Endothelial cell of umbilical vein (primary cell): ENCODE results near the gene TRPM8. TPM values are rescaled to one million over a fixed set of nuclear protein-coding genes. Genes with fewer than 3 reads are reported as not detected.
A peak's percentile ranks its signal among the peaks of the same experiment; 100 is the strongest.

Source experiments
- BruUV-seq: library from RNA; stranded (reverse); fragments of 400-500 nt; replicated peaks from 2 replicates; lab custom pipeline; 2021; lab: Mats Ljungman, UMichigan
- CTCF ChIA-PET: fragments of 300-600, 350-600 bp; sonication (Branson Sonifier 250); formaldehyde crosslinking; loops from one replicate; lab custom pipeline; 2021; ENCODE audit warnings: antibody characterized with exemption, inconsistent platforms; lab: Charles Lee
- POLR2A ChIA-PET: fragments of 300-600, 350-600 bp; sonication (Branson Sonifier 250); formaldehyde crosslinking; loops from one replicate; lab custom pipeline; 2021; ENCODE audit warnings: antibody characterized with exemption, inconsistent platforms; lab: Charles Lee
- DNase-seq: peaks from one replicate; pipeline ENCODE4 v3.0.0-alpha.2; 2011; ENCODE audit warnings: low read depth, low spot score
- FAIRE-seq: peaks from 2 replicates; lab custom pipeline; 2011; peaks lifted over from hg19 to GRCh38; lab: Jason Lieb, UNC
- H2AFZ ChIP-seq: 2 replicates; pipeline ENCODE4 v1.6.0; 2012; ENCODE audit warnings: low read depth, low read length, control low read depth, inconsistent platforms
- H3K27ac ChIP-seq: 2 replicates; pipeline ENCODE4 v1.5.1; 2011; ENCODE audit warnings: low read depth, mild to moderate bottlenecking, control low read depth, low read length, moderate library complexity; ENCODE audit not compliant: insufficient read depth
- H3K27me3 ChIP-seq, 2 experiments: 2 replicates each; pipeline versions ENCODE4 v1.6.0 to v1.6.1; 2011; ENCODE audit warnings: low read length in 2 of 2, mixed read lengths in 1 of 2; ENCODE audit not compliant: control insufficient read depth in 2 of 2, insufficient read depth in 2 of 2
- H3K36me3 ChIP-seq, 2 experiments: 2 replicates in 1 of 2; 3 replicates in 1 of 2; pipeline ENCODE4 v1.5.1; 2011; ENCODE audit warnings: low read length in 2 of 2, mild to moderate bottlenecking in 1 of 2, moderate library complexity in 1 of 2; ENCODE audit not compliant: control insufficient read depth in 2 of 2, insufficient read depth in 2 of 2; ENCODE audit errors: extremely low read depth in 1 of 2
- H3K4me1 ChIP-seq: 3 replicates; pipeline ENCODE4 v1.5.1; 2011; ENCODE audit warnings: mild to moderate bottlenecking, low read length; ENCODE audit not compliant: control insufficient read depth, insufficient read depth; ENCODE audit errors: extremely low read depth
- H3K4me2 ChIP-seq: 2 replicates; pipeline ENCODE4 v1.6.1; 2011; ENCODE audit warnings: low read length, control low read depth, mixed read lengths; ENCODE audit not compliant: insufficient read depth
- H3K4me3 ChIP-seq, 3 experiments: fragments of 200-600 bp in 1 of 3; sonication (generic), shearing (Covaris generic) in 1 of 3; replicated peaks in 1 of 3; 2 replicates each; pipeline ENCODE4 v1.5.1; 2011 to 2016; ENCODE audit warnings: control low read depth in 3 of 3, low read length in 3 of 3, mild to moderate bottlenecking in 2 of 3, inconsistent platforms in 1 of 3, low read depth in 1 of 3, moderate library complexity in 1 of 3; ENCODE audit not compliant: insufficient read depth in 1 of 3
- H3K79me2 ChIP-seq: 2 replicates; pipeline ENCODE4 v1.6.0; 2012; ENCODE audit warnings: low read length, inconsistent platforms; ENCODE audit not compliant: control insufficient read depth, insufficient read depth
- H3K9ac ChIP-seq: replicated peaks from 2 replicates; pipeline ENCODE3; 2011; ENCODE audit warnings: low read length, control low read depth; ENCODE audit not compliant: insufficient read depth; ENCODE audit errors: extremely low read depth
- H3K9me1 ChIP-seq: replicated peaks from 3 replicates; pipeline ENCODE4 v1.6.0; 2011; ENCODE audit warnings: mild to moderate bottlenecking, low read length; ENCODE audit not compliant: control insufficient read depth, insufficient read depth; ENCODE audit errors: extremely low read depth
- H3K9me3 ChIP-seq: replicated peaks from 2 replicates; pipeline ENCODE4 v1.5.1; 2012; ENCODE audit warnings: low read length, inconsistent platforms; ENCODE audit not compliant: control insufficient read depth, insufficient read depth
- H4K20me1 ChIP-seq: replicated peaks from 2 replicates; pipeline ENCODE3; 2011; ENCODE audit warnings: mild to moderate bottlenecking, low read length; ENCODE audit not compliant: control insufficient read depth, insufficient read depth; ENCODE audit errors: extremely low read depth
- CTCF ChIP-seq, 2 donors: IDR thresholded peaks; 1 replicate in 1 of 2; 2 replicates in 1 of 2; pipeline ENCODE4 v1.5.1; 2011; ENCODE audit warnings: low read length in 2 of 2, mild to moderate bottlenecking in 2 of 2, moderate library complexity in 2 of 2, control low read depth in 1 of 2, inconsistent platforms in 1 of 2, low read depth in 1 of 2; ENCODE audit not compliant: insufficient read depth in 1 of 2; ENCODE audit errors: extremely low read depth in 1 of 2
- POLR2A ChIP-seq: IDR thresholded peaks from 2 replicates; pipeline ENCODE4 v1.6.1; 2012; ENCODE audit warnings: low read depth, mild to moderate bottlenecking, control low read depth, low read length
- POLR2AphosphoS5 ChIP-seq: IDR thresholded peaks from 2 replicates; pipeline ENCODE4 v1.6.1; 2012; ENCODE audit warnings: low read depth, mild to moderate bottlenecking, control low read depth, low read length, moderate library complexity; ENCODE audit not compliant: insufficient read depth
- dilution Hi-C: fragments of 300-500 bp; cut with MboI; formaldehyde crosslinking; loops from one replicate; pipeline ENCODE4 v1.15.0; 2019; ENCODE audit warnings: low sequenced_read_pairs; ENCODE audit not compliant: extremely low pct_ligation_motif_present
- intact Hi-C: fragments of 100-400 bp; cut with micrococcal nuclease; formaldehyde crosslinking; loops from one replicate; pipeline ENCODE4 v1.10.0; 2022
- polyA plus RNA-seq, 4 experiments: library from polyadenylated mRNA; depleted of rRNA in 3 of 4; stranded (reverse) in 3 of 4; unstranded in 1 of 4; fragments of >200 nt; gene quantifications; 2 replicates each; pipeline versions ENCODE4 v1.2.1 to v1.2.3, GENCODE V29; 2011 to 2012; ENCODE audit warnings: missing spikeins in 1 of 4
- total RNA-seq: library from RNA; stranded (reverse); gene quantifications from 2 replicates; pipeline ENCODE4 v1.2.3, GENCODE V29; 2021

The TRPM8 gene
- total and polyA plus RNA-seq, 2 donors (not counting 3 experiments of a cell fraction or from before 2014, with no cell fraction given), result not detected

DNA sequence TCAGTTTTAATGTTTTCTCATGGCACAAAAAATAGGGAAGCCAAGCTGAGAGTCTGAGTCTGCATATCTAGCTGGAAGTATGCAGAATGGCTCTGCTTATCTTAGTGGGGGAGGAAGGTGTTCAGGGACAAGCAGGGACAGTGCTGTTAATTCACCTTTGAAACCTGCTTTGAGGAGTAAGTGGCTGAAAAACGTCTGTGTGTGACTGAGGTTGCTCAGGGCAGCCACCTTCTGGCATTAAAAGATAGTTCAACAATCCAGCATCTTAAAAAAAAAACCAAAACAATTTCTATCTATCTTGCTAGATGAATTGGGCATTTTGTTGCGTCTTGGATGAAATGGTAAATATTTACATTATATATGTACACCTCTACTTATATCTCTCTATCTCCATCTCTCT lies 2.0 kb upstream of the TRPM8 start:
- no peak overlapping the region for H3K4me2 ChIP-seq
- H4K20me1 ChIP-seq, result no peaks in the 10 kb centered on the region
- H3K36me3 ChIP-seq, result no peaks in the 10 kb centered on the region
- H3K9ac ChIP-seq, result no peak overlapping the region
- H3K27me3 ChIP-seq, result peaks cover 0 to 4% of the 10 kb centered on the region in 2 experiments
- H3K79me2 ChIP-seq, result no peaks in the 10 kb centered on the region
- TF ChIP-seq POLR2AphosphoS5 (no peak), CTCF (IDR thresholded peaks at IDR 0.05; ENCODE audit: extremely low read depth in 1 of 2, insufficient read depth in 1 of 2, low read depth in 1 of 2, low read length in 2 of 2) (peak in 1 of 2 donors; percentile 7)
- POLR2A ChIA-PET, result no interaction called here
- BruUV-seq, result no TSS peak
- H3K9me1 ChIP-seq, result no peaks in the 10 kb centered on the region
- H2AFZ ChIP-seq, result no peak overlapping the region
- no peaks in the 10 kb centered on the region for H3K4me1 ChIP-seq
- H3K27ac ChIP-seq, result no peak overlapping the region
- CTCF ChIA-PET, result interaction anchor here (0.9 kb wide), 1 partner anchor 466 kb away, joined by 4 read pairs; no protein-coding TSS in a partner anchor
- dilution Hi-C loops, result no loop called here
- H3K4me3 ChIP-seq, result no peak overlapping the region
- intact Hi-C loops, result no loop called here
- no peak for FAIRE-seq
- no peak for DNase-seq
- no peaks in the 10 kb centered on the region for H3K9me3 ChIP-seq

GRCh38 chr2:233919319-233919718 lies 2.1 kb downstream of the TRPM8 start:
- intact Hi-C loops (no loop called here), dilution Hi-C loops (no loop called here)
- no TSS peak for BruUV-seq
- no peak for DNase-seq
- Histone ChIP-seq H2AFZ (no peak overlapping the region), H3K4me2 (no peak overlapping the region), H3K36me3 (no peaks in the 10 kb centered on the region), H3K9me3 (no peaks in the 10 kb centered on the region), H3K9ac (no peak overlapping the region), H3K4me1 (no peaks in the 10 kb centered on the region), H3K9me1 (no peaks in the 10 kb centered on the region), H3K27me3 (peaks cover 0 to 4% of the 10 kb centered on the region in 2 experiments), H4K20me1 (no peaks in the 10 kb centered on the region), H3K4me3 (no peak overlapping the region), H3K79me2 (no peaks in the 10 kb centered on the region), H3K27ac (no peak overlapping the region)
- ChIA-PET CTCF (interaction anchor here (0.9 kb wide), 1 partner anchor 9 kb away, joined by 3 read pairs; no protein-coding TSS in a partner anchor), POLR2A (no interaction called here)
- FAIRE-seq, result no peak
- TF ChIP-seq POLR2A, result no peak
